DOHH2 (cell line): ENCODE data around the gene UBR2.

Experiments used
- H3F3A ChIP-seq: fragments of 200-600 bp; sonication (generic), shearing (Covaris generic); 2 replicates; pipeline ENCODE4 v1.6.0; 2016; ENCODE audit warnings: antibody characterized with exemption, mild to moderate bottlenecking; ENCODE audit not compliant: control insufficient read depth, insufficient read depth
- H3K27ac ChIP-seq: fragments of 200-600 bp; sonication (generic); 2 replicates; pipeline ENCODE4 v1.5.1; 2014; ENCODE audit warnings: low read depth, mild to moderate bottlenecking, low read length, moderate library complexity
- H3K27me3 ChIP-seq: fragments of 200-600 bp; sonication (generic); 2 replicates; pipeline ENCODE4 v1.6.1; 2014; ENCODE audit warnings: mild to moderate bottlenecking, low read length, mixed read lengths; ENCODE audit not compliant: control insufficient read depth
- H3K36me3 ChIP-seq: fragments of 200-600 bp; sonication (generic); 2 replicates; pipeline ENCODE4 v1.6.1; 2014; ENCODE audit warnings: mild to moderate bottlenecking, low read length, moderate library complexity, mixed read lengths; ENCODE audit not compliant: control insufficient read depth
- H3K4me1 ChIP-seq: fragments of 200-600 bp; sonication (generic); 2 replicates; pipeline ENCODE4 v1.6.1; 2014; ENCODE audit warnings: mild to moderate bottlenecking, low read length, mixed read lengths; ENCODE audit not compliant: control insufficient read depth
- H3K4me2 ChIP-seq: fragments of 200-600 bp; sonication (generic); 2 replicates; pipeline ENCODE4 v1.6.0; 2014; ENCODE audit warnings: mild to moderate bottlenecking, low read length, moderate library complexity
- H3K4me3 ChIP-seq: fragments of 200-600 bp; sonication (generic); 2 replicates; pipeline ENCODE4 v1.5.1; 2014; ENCODE audit warnings: mild to moderate bottlenecking, low read length, mixed read lengths
- H3K79me2 ChIP-seq: fragments of 200-600 bp; sonication (generic); 2 replicates; pipeline ENCODE4 v1.6.1; 2014; ENCODE audit warnings: mild to moderate bottlenecking, low read length, mixed read lengths; ENCODE audit not compliant: control insufficient read depth
- H3K9me2 ChIP-seq: fragments of 200-600 bp; sonication (generic); replicated peaks from 2 replicates; pipeline ENCODE4 v1.6.1; 2014; ENCODE audit warnings: mild to moderate bottlenecking, low read length, mixed read lengths; ENCODE audit not compliant: control insufficient read depth
- H3K9me3 ChIP-seq: fragments of 200-600 bp; sonication (generic); 2 replicates; pipeline ENCODE4 v1.6.1; 2014; ENCODE audit warnings: antibody characterized with exemption, low read length, mixed read lengths; ENCODE audit not compliant: control insufficient read depth, insufficient read depth
- H4K20me1 ChIP-seq: fragments of 200-600 bp; sonication (generic); 2 replicates; pipeline ENCODE4 v1.6.0; 2014; ENCODE audit warnings: low read depth, mild to moderate bottlenecking, antibody characterized with exemption, low read length, moderate library complexity; ENCODE audit not compliant: control insufficient read depth, insufficient read depth
- EZH2phosphoT487 ChIP-seq: fragments of 200-600 bp; sonication (generic); IDR thresholded peaks from 2 replicates; pipeline ENCODE4 v1.6.1; 2017; ENCODE audit warnings: borderline replicate concordance, mild to moderate bottlenecking, antibody characterized with exemption, low read length, moderate library complexity, mixed read lengths
- TF ChIP-seq, protein P1 (sequence below): fragments of 200-600 bp; sonication (generic); IDR thresholded peaks from one replicate; pipeline ENCODE4 v1.5.1; 2014; ENCODE audit warnings: antibody characterized with exemption, mild to moderate bottlenecking, low read depth, low read length; ENCODE audit not compliant: poor library complexity, severe bottlenecking

UBR2 gene

DNA sequence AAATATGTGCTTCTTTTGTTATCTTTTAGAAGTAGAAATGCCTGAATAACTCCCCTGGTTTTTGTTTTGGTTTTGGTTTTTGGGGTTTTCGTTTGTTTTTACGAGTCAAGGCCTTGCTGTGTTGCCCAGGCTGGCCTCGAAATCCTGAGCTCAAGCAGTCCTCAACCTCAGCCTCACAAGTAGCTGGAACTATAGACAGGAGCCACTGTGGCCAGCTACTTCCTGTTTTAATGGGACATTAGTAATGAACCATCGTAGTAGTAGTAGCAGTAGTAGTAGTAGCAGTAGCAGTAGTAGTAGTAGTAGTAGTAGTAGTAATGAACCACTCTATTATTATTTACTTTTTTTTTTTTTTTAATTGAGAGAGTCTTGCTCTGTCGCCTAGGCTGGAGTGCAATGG is 66.0 kb downstream of the UBR2 start:
- Histone ChIP-seq H3K79me2 (no peaks in the 10 kb centered on the region), H3K27ac (no peak overlapping the region), H3F3A (0 out of 2 replicates have a peak, but pooled peaks cover 4% of the 10 kb centered on the region), H3K27me3 (no peaks in the 10 kb centered on the region), H3K4me1 (no peaks in the 10 kb centered on the region), H3K9me3 (no peaks in the 10 kb centered on the region), H3K36me3 (peaks cover 11% of the 10 kb centered on the region), H4K20me1 (no peaks in the 10 kb centered on the region), H3K4me2 (no peak overlapping the region), H3K4me3 (no peak overlapping the region), H3K9me2 (no peaks in the 10 kb centered on the region)
- TF ChIP-seq, protein P1, sequence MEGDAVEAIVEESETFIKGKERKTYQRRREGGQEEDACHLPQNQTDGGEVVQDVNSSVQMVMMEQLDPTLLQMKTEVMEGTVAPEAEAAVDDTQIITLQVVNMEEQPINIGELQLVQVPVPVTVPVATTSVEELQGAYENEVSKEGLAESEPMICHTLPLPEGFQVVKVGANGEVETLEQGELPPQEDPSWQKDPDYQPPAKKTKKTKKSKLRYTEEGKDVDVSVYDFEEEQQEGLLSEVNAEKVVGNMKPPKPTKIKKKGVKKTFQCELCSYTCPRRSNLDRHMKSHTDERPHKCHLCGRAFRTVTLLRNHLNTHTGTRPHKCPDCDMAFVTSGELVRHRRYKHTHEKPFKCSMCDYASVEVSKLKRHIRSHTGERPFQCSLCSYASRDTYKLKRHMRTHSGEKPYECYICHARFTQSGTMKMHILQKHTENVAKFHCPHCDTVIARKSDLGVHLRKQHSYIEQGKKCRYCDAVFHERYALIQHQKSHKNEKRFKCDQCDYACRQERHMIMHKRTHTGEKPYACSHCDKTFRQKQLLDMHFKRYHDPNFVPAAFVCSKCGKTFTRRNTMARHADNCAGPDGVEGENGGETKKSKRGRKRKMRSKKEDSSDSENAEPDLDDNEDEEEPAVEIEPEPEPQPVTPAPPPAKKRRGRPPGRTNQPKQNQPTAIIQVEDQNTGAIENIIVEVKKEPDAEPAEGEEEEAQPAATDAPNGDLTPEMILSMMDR: no peak
- no peak for TF ChIP-seq EZH2phosphoT487

DNA sequence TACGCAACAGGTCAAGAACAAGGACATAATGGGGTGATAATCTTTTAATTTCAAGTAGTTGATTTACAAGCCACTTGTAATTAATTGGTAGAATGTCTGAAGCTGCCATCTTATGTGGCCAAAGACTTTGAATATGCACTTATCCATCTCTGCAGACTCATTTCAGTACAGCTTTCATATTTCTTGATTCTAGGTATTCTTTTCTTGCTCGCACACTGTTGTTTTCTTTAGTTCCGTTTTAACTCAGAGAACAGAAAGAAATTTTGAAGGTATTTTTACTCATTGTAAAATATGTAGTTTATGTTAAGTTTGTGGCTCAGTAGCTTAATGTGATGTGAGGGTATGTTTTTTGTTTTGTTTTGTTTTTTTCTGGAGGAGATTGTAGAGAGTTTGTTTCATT is 73.9 kb downstream of the UBR2 start:
- H3K4me1 ChIP-seq: no peaks in the 10 kb centered on the region
- H3K27me3 ChIP-seq: no peaks in the 10 kb centered on the region
- H3K4me2 ChIP-seq: no peak overlapping the region
- 0 out of 2 replicates have a peak, but pooled peaks cover 4% of the 10 kb centered on the region for H3F3A ChIP-seq
- no peaks in the 10 kb centered on the region for H3K9me3 ChIP-seq
- no peak overlapping the region for H3K4me3 ChIP-seq
- peaks cover 42% of the 10 kb centered on the region for H3K36me3 ChIP-seq
- H3K9me2 ChIP-seq: no peaks in the 10 kb centered on the region
- no peaks in the 10 kb centered on the region for H4K20me1 ChIP-seq
- H3K27ac ChIP-seq: no peak overlapping the region
- H3K79me2 ChIP-seq: no peaks in the 10 kb centered on the region
- TF ChIP-seq, protein P1: no peak
- no peak for TF ChIP-seq EZH2phosphoT487

DNA sequence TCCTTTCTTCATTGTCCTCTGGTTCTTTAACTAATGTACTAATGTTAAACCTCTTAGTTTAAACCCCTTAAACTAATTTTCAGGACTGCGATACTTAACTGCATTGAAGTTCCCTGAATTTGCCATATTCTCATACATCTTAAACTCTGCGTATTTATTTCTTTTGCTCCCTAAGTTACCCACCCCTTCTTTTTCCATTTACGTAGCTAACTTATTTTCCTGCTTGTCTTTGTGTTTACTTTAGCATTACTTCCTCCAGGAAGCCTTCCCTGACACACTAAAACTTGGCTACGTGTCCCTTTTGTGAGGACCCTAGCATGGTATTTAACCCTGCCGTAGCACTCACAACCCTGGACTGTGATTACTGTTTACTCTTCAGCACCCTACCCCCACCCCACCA is 79.0 kb downstream of the UBR2 start:
- peaks cover 50% of the 10 kb centered on the region for H3K36me3 ChIP-seq
- no peak overlapping the region for H3K27ac ChIP-seq
- 0 out of 2 replicates have a peak, but pooled peaks cover 4% of the 10 kb centered on the region for H3F3A ChIP-seq

More for the DNA sequence above, 79.0 kb downstream of the UBR2 start:
- H3K27me3 ChIP-seq: no peaks in the 10 kb centered on the region
- H3K9me2 ChIP-seq: no peaks in the 10 kb centered on the region
- no peaks in the 10 kb centered on the region for H4K20me1 ChIP-seq
- H3K4me3 ChIP-seq: no peak overlapping the region
- no peak overlapping the region for H3K4me2 ChIP-seq
- no peak for TF ChIP-seq EZH2phosphoT487
- TF ChIP-seq, protein P1: no peak
- H3K9me3 ChIP-seq: no peaks in the 10 kb centered on the region
- no peaks in the 10 kb centered on the region for H3K4me1 ChIP-seq
- no peaks in the 10 kb centered on the region for H3K79me2 ChIP-seq
